T-cell (primary cell): Measurements from ENCODE around the gene TKT. TPM values are rescaled to one million over a fixed set of nuclear protein-coding genes. Genes with fewer than 3 reads are reported as not detected.

Source experiments
- ATAC-seq, 4 experiments: fragments of 200-7000 bp in 3 of 4; fragments of 150-1000 bp in 1 of 4; cut with Tn5 transposase; replicated peaks in 1 of 4; 1 replicate in 3 of 4; 2 replicates in 1 of 4; pipeline ENCODE4 v1.10.0; 2021; ENCODE audit warnings: moderate library complexity in 3 of 4, mild to moderate bottlenecking in 2 of 4, moderate number of reproducible peaks in 1 of 4
- CTCF ChIA-PET, 2 donors: fragments of 300-600 bp; sonication (Branson Sonifier 250); formaldehyde crosslinking; loops; one replicate each; lab custom pipeline; 2022; ENCODE audit warnings: antibody characterized with exemption in 2 of 2; lab: Charles Lee
- POLR2A ChIA-PET, 2 donors: fragments of 300-600 bp; sonication (Branson Sonifier 250); formaldehyde crosslinking; loops; one replicate each; lab custom pipeline; 2022; ENCODE audit warnings: antibody characterized with exemption in 2 of 2; lab: Charles Lee
- DNase-seq, 35 experiments: peaks; one replicate each; pipeline versions ENCODE4 v3.0.0 to v3.0.0-alpha.2; 2013 to 2023
- H3K27ac ChIP-seq: one replicate; pipeline ENCODE4 v1.5.1; 2013; ENCODE audit warnings: low read length
- H3K27me3 ChIP-seq, 2 experiments: replicated peaks in 1 of 2; 1 replicate in 1 of 2; 2 replicates in 1 of 2; pipeline versions ENCODE4 v1.6.1 to v1.7.0; 2013; ENCODE audit warnings: low read length in 1 of 2, mixed read lengths in 1 of 2; ENCODE audit not compliant: control insufficient read depth in 2 of 2, insufficient read depth in 2 of 2; ENCODE audit errors: extremely low read depth in 1 of 2
- H3K36me3 ChIP-seq, 2 donors: 1 replicate in 1 of 2; 2 replicates in 1 of 2; pipeline versions ENCODE4 v1.6.1 to v1.7.0; 2013; ENCODE audit warnings: low read length in 1 of 2; ENCODE audit not compliant: control insufficient read depth in 2 of 2, insufficient read depth in 1 of 2; ENCODE audit errors: extremely low read depth in 1 of 2
- H3K4me1 ChIP-seq, 2 experiments: 1 replicate in 1 of 2; 2 replicates in 1 of 2; pipeline versions ENCODE4 v1.6.1 to v1.7.0; 2013; ENCODE audit warnings: low read length in 2 of 2, mixed read lengths in 1 of 2; ENCODE audit not compliant: insufficient read depth in 2 of 2, control insufficient read depth in 1 of 2; ENCODE audit errors: extremely low read depth in 1 of 2
- H3K4me3 ChIP-seq, 2 donors: 1 replicate in 1 of 2; 2 replicates in 1 of 2; pipeline versions ENCODE4 v1.5.1 to v1.7.0; 2013; ENCODE audit warnings: mild to moderate bottlenecking in 2 of 2, low read length in 1 of 2, moderate library complexity in 1 of 2; ENCODE audit not compliant: control insufficient read depth in 1 of 2; ENCODE audit errors: extremely low read depth in 1 of 2
- H3K9me3 ChIP-seq: 2 replicates; pipeline ENCODE4 v1.7.0; 2013
- H3K27ac Mint-ChIP-seq, 2 donors: one replicate each; pipeline ENCODE4 v1.8.0; 2020 to 2021; ENCODE audit warnings: mild to moderate bottlenecking in 2 of 2, mixed read lengths in 2 of 2
- H3K27me3 Mint-ChIP-seq, 2 donors: one replicate each; pipeline ENCODE4 v1.8.0; 2021 to 2022; ENCODE audit warnings: mixed read lengths in 2 of 2
- H3K36me3 Mint-ChIP-seq: one replicate; pipeline ENCODE4 v1.8.0; 2021; ENCODE audit warnings: mixed read lengths
- H3K4me1 Mint-ChIP-seq, 3 donors: one replicate each; pipeline ENCODE4 v1.8.0; 2020 to 2022; ENCODE audit warnings: mixed read lengths in 3 of 3, mild to moderate bottlenecking in 1 of 3
- H3K4me3 Mint-ChIP-seq, 3 donors: one replicate each; pipeline ENCODE4 v1.8.0; 2020 to 2022; ENCODE audit warnings: mild to moderate bottlenecking in 3 of 3, mixed read lengths in 3 of 3, moderate library complexity in 3 of 3
- H3K9me3 Mint-ChIP-seq, 3 donors: one replicate each; pipeline ENCODE4 v1.8.0; 2020 to 2022; ENCODE audit warnings: mixed read lengths in 3 of 3
- WGBS: methylation state at CpG from one replicate; pipeline ENCODE4 v1.1.5; 2013; ENCODE audit warnings: missing lambda C conversion rate; ENCODE audit not compliant: insufficient coverage; 5-methylcytosine and 5-hydroxymethylcytosine counted together
- total RNA-seq, 35 experiments: library from RNA in 6 of 35; stranded (reverse) in 6 of 35; fragments of 120-200 nt in 1 of 35; gene quantifications; one replicate each; pipeline versions ENCODE4 v1.2.1 to v1.2.4 and lab custom pipeline; 2013 to 2026

The TKT gene
- total RNA-seq, 5 donors from 2014 or later (not counting 1 experiment from before 2014, with no cell fraction given): 98.2 to 139 (median 118) TPM

DNA sequence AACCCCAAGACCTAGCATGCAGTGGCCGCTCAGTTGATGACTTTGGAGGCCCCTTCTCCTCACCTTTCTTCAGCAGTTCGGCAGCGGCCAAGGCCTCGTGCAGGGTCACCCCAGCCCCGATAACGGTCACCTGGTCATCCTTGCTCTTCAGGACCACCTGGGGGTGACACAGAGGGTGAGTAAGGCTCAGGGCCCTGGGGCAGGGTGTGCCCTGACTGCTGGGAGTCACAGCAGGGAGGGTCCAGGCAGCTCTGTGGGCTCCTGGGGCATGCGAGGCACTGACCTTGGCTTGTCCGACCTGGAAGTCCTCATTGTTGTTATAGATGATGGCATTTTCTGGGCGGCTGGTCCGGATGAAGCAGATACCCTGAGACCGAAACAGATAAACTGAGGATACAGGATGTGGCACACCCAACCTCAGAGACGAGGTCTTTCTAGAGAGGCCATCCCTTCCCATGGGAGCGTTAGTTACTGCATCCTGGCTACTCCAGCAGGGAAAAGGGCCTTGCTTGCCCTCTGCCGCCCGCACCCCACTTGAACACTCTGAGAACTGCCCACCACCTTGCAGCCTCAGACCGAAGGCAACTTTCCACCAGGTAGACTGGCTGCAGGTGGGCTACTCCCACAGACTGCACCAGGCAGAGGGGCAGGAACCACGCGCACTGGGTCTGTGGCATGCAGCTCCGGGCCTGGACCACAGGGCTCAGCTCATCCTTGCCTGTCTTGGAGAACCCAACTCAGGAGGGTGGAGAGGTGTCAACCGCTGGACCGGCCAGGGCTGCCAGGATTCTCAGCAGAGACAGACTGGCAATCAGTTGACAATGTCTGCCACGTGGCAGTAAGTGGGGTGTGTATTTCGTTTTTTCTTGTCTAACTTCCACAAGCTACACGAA lies 27.6 kb downstream of the TKT start:
- CTCF ChIA-PET: no interaction called here

DNA sequence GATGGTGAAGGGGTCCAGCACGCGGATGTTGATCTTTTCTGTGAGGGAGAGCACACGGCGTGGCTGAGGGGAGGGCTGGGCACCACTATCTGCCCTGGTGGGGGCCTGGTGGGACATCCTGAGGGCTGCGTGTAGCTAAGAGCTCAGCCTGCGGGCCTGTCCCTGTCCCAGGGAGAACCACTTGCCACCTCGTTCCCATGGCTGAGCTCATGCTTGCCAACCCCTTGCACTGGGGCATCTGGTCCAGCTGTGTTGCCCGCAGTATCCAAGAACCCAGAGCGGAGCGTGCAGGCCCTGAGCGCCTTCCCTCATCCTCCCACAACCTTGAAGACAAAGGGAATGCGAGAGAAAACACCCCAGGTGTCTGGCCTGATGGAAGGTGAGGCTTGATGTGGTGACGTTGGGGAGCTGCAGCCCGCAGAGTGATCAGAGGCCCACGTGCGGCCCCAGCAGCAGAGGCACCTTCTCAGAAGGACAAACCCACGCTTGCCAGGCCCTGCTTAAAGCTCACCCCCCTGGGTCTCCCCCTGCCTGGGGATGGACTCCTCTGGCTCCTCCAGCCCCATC lies 28.9 kb downstream of the TKT start:
- no peaks in the 10 kb centered on the region for H3K27me3 ChIP-seq
- 100% methylated on average over 5 of the region's 17 CpGs for WGBS
- Mint-ChIP-seq H3K4me1 (no peaks in the 10 kb centered on the region), H3K4me3 (no peak overlapping the region), H3K36me3 (peaks cover 36% of the 10 kb centered on the region), H3K27me3 (no peaks in the 10 kb centered on the region), H3K9me3 (no peaks in the 10 kb centered on the region), H3K27ac (no peak overlapping the region)
- no peaks in the 10 kb centered on the region for H3K9me3 ChIP-seq
- peaks cover 30 to 76% of the 10 kb centered on the region in 2 donors for H3K36me3 ChIP-seq
- no peak for ATAC-seq
- no peak overlapping the region for H3K4me3 ChIP-seq
- ChIA-PET POLR2A (no interaction called here), CTCF (interaction anchor here in 1 of 2 donors (0.6 kb wide), 1 partner anchor 27 kb away, joined by 3 read pairs; no protein-coding TSS in a partner anchor)
- no peak for DNase-seq
- no peak overlapping the region for H3K27ac ChIP-seq
- H3K4me1 ChIP-seq: no peaks in the 10 kb centered on the region

More for the DNA sequence above, 27.6 kb downstream of the TKT start:
- H3K4me1 Mint-ChIP-seq: no peaks in the 10 kb centered on the region
- no peaks in the 10 kb centered on the region for H3K27me3 ChIP-seq
- no peak overlapping the region for H3K27ac Mint-ChIP-seq
- POLR2A ChIA-PET: no interaction called here
- H3K36me3 Mint-ChIP-seq: peaks cover 34% of the 10 kb centered on the region
- no peak overlapping the region for H3K4me3 ChIP-seq
- no peak overlapping the region for H3K27ac ChIP-seq
- H3K9me3 Mint-ChIP-seq: no peaks in the 10 kb centered on the region
- no peak overlapping the region for H3K4me3 Mint-ChIP-seq
- no peak for ATAC-seq
- H3K36me3 ChIP-seq: peaks cover 40 to 89% of the 10 kb centered on the region in 2 donors
- H3K27me3 Mint-ChIP-seq: no peaks in the 10 kb centered on the region
- no peak for DNase-seq
- H3K9me3 ChIP-seq: no peaks in the 10 kb centered on the region
- WGBS: 97% methylated on average over 14 of the region's 24 CpGs
- no peaks in the 10 kb centered on the region for H3K4me1 ChIP-seq

DNA sequence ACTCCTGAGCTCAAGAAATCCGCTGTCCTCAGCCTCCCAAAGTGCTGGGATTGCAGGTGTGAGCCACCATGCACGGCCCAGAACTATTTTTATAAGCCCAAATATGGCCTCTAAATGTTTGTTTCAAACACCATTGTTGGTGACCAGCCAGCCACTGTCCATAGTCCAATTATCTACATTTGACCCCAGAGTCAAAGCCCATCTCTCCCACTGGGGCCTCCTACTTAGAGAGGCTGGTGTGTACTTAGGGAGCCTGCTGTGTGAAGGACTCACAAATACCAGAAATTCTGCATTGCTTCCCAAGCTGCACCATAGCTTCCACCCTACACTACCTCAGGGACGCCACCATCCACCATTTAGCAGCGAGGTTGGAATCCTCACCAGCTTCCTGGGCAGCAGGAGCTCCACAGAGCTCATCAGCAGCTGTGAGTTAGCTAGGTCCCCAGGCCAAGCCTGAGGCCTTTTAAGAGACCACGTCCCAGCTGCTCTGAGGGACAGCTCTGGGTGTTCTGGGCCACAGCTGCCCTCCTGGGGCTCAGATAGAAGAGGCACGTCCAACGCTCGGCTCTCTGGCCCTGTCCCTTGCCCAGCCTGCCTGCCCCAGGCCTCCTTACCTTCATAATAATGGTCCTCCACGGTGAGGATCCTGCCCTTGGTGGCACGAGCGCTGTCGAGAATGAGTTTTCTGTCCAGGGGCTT lies 29.5 kb downstream of the TKT start:
- no peak for DNase-seq
- H3K4me1 ChIP-seq: no peaks in the 10 kb centered on the region
- no peak overlapping the region for H3K4me3 ChIP-seq
- 91% methylated on average over 7 of the region's 12 CpGs for WGBS
- peaks cover 34% of the 10 kb centered on the region for H3K36me3 Mint-ChIP-seq
- H3K36me3 ChIP-seq: peaks cover 27 to 70% of the 10 kb centered on the region in 2 donors
- no peaks in the 10 kb centered on the region for H3K9me3 Mint-ChIP-seq
- no peaks in the 10 kb centered on the region for H3K9me3 ChIP-seq
- no peaks in the 10 kb centered on the region for H3K27me3 Mint-ChIP-seq
- ChIA-PET POLR2A (no interaction called here), CTCF (interaction anchor here in 1 of 2 donors (0.6 kb wide), 1 partner anchor 28 kb away, joined by 3 read pairs; no protein-coding TSS in a partner anchor)
- H3K4me1 Mint-ChIP-seq: no peaks in the 10 kb centered on the region
- H3K4me3 Mint-ChIP-seq: no peak overlapping the region
- ATAC-seq: no peak
- no peak overlapping the region for H3K27ac ChIP-seq
- no peaks in the 10 kb centered on the region for H3K27me3 ChIP-seq
- no peak overlapping the region for H3K27ac Mint-ChIP-seq

DNA sequence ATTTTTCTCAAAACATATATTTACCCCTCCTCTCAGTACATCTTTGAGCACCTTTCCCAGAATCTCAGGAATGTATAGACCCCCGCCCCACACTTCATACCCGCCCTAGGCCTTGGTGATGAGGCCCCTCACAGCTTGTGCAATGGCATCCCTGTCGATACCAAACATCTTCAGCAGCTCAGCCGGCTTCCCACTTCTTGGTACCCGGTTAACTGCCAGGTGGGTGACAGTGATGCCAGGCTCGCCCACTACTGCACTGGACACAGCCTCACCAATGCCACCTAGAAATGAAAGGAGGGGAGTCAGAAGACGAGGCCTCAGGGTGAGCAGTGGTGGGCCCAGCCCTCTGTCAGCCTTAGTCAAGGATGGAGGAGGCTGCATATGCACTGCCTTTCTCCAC lies 30.2 kb downstream of the TKT start:
- Mint-ChIP-seq H3K9me3 (no peaks in the 10 kb centered on the region), H3K27ac (no peak overlapping the region), H3K4me3 (no peak overlapping the region), H3K4me1 (no peaks in the 10 kb centered on the region), H3K36me3 (peaks cover 32% of the 10 kb centered on the region), H3K27me3 (no peaks in the 10 kb centered on the region)
- Histone ChIP-seq H3K36me3 (peaks cover 27 to 64% of the 10 kb centered on the region in 2 donors), H3K4me1 (no peaks in the 10 kb centered on the region), H3K4me3 (no peak overlapping the region), H3K27ac (no peak overlapping the region), H3K9me3 (no peaks in the 10 kb centered on the region), H3K27me3 (no peaks in the 10 kb centered on the region)
- ChIA-PET CTCF (no interaction called here), POLR2A (no interaction called here)
- WGBS: 94% methylated on average over 6 of the region's 7 CpGs
- DNase-seq (no peak), ATAC-seq (no peak)

DNA sequence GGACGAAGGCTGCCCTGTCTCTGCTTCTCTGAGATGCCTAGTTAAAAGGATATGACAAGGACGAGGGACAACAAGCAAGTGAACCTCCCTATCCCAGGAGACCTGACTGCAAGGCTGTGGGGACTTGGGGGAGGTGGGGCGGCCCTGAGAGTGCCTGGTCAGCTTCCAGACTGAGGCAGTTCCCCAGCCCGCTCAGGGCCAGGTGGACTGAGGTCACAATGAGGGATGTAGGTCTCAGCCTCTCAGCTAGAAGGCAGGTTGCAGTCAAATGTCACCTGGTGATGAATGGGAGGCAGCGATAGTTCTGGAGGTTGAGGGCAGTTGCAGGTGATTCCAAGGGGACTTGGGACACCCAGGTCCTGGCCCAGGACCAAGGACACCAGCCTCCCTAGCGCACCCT lies 30.6 kb downstream of the TKT start:
- 97% methylated on average over 3 of the region's 6 CpGs for WGBS
- Histone ChIP-seq H3K27me3 (no peaks in the 10 kb centered on the region), H3K9me3 (no peaks in the 10 kb centered on the region), H3K27ac (no peak overlapping the region), H3K4me3 (no peak overlapping the region), H3K36me3 (peaks cover 26 to 59% of the 10 kb centered on the region in 2 donors), H3K4me1 (no peaks in the 10 kb centered on the region)
- Mint-ChIP-seq H3K36me3 (peaks cover 32% of the 10 kb centered on the region), H3K4me3 (no peak overlapping the region), H3K27ac (no peak overlapping the region), H3K27me3 (no peaks in the 10 kb centered on the region), H3K9me3 (no peaks in the 10 kb centered on the region), H3K4me1 (peaks cover 0 to under 1% (median 0%) of the 10 kb centered on the region in 3 donors)
- POLR2A ChIA-PET: no interaction called here
- DNase-seq (no peak), ATAC-seq (no peak)
- CTCF ChIA-PET: no interaction called here

DNA sequence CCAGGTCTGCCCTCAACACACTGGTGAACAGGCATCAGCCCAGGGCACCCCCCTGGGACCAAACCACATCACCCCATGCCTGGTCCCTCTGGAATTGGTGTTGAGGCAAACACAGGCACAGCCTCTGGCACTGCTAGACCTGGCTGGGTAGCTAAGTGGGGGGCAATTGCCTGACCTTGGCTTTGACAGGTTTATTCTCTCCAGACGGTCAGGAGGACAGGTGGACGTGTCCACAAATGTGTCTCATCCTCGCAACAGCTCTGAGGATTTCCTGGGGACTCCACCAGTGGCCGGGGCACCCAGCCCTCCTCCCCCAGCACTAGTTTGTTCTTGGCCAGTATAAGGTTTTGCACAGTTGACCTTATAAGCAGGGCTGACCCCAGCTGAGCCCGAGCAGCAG lies 31.3 kb downstream of the TKT start:
- ATAC-seq: no peak
- CTCF ChIA-PET: no interaction called here

More for the DNA sequence above, 31.3 kb downstream of the TKT start:
- Mint-ChIP-seq H3K4me3 (no peak overlapping the region), H3K36me3 (peaks cover 32% of the 10 kb centered on the region), H3K9me3 (no peaks in the 10 kb centered on the region), H3K27me3 (no peaks in the 10 kb centered on the region), H3K27ac (no peak overlapping the region), H3K4me1 (peaks cover 4 to 5% (median 4%) of the 10 kb centered on the region in 3 donors)
- POLR2A ChIA-PET: no interaction called here
- Histone ChIP-seq H3K4me3 (no peak overlapping the region), H3K9me3 (no peaks in the 10 kb centered on the region), H3K27ac (no peak overlapping the region), H3K27me3 (no peaks in the 10 kb centered on the region), H3K4me1 (no peaks in the 10 kb centered on the region), H3K36me3 (peaks cover 20 to 52% of the 10 kb centered on the region in 2 donors)
- no peak for DNase-seq
- 90% methylated on average over 4 of the region's 5 CpGs for WGBS
